ENCODE results near the gene ERC2. TPM values are rescaled to one million over a fixed set of nuclear protein-coding genes. Genes with fewer than 3 reads are reported as not detected.

The ERC2 gene
- total and polyA plus RNA-seq, 9 donors, result 0.52 to 2.0 (median 0.82) TPM

DNA sequence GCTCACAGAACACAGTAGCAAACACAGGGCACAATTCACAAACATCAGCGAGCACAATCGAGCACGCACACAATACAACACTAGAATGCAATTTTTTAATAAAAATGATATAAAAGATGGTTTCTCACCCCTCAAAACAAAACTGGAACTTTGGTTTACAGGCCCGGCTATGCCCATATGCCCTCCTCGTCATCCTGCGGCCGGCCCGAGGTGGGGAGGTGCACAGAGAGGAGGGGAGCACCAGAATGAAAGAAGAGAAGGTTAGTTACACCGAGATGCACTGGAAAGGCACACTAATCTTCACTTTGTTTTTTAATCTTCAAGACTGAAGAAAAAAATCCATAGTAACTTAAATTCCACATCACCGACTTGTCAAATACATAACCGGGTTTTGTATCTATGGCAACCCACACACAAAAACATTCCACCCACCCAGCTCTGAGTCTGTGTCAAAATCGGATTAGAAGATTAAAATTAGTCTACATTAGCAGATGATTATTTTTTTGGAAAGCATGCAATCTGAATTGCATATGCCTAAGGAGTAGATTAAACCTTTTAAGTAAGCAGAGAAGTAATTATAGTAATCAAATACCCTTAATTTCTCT, 784.5 kb downstream of the ERC2 start:
- no peak overlapping the region for H3K27ac ChIP-seq (ENCODE audit: low read length)
- H3K36me3 ChIP-seq (ENCODE audit: control insufficient read depth, insufficient read depth, low read length), result no peaks in the 10 kb centered on the region
- peak; percentile 55 for DNase-seq
- no CpG with 5 or more reads among the region's 12 CpGs for WGBS (ENCODE audit: insufficient coverage)
- no peaks in the 10 kb centered on the region for H3K27me3 ChIP-seq (ENCODE audit: control insufficient read depth, insufficient read depth, low read length)
- H3K4me1 ChIP-seq (ENCODE audit: control insufficient read depth, insufficient read depth, low read length), result peaks cover 19% of the 10 kb centered on the region
- H3K4me3 ChIP-seq (ENCODE audit: low read length), result no peak overlapping the region
- H3K9me3 ChIP-seq (replicated peaks; ENCODE audit: control insufficient read depth, low read depth, low read length), result no peaks in the 10 kb centered on the region

DNA sequence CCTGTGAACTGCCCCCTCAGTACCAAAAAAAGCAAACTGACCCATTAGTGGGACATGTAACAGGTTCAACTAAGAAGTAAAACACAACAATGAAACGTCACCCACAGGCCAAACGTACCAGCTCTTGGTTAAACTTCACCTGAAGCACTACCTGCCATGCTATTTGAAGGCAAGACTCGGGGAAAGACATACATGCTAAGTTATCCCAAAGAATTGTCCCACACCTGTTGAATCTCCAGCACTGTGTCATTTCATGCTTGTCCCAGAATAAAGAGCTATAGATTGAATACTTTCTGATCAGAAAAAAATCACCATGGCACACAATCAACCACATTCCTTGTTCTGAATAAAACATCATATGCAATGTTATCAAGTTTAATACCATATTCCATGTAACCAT, 785.8 kb downstream of the ERC2 start:
- no peak for DNase-seq
- 100% methylated on average over 2 of the region's 3 CpGs for WGBS (ENCODE audit: insufficient coverage)
- Histone ChIP-seq H3K9me3 (replicated peaks; ENCODE audit: control insufficient read depth, low read depth, low read length) (no peaks in the 10 kb centered on the region), H3K4me3 (ENCODE audit: low read length) (no peak overlapping the region), H3K4me1 (ENCODE audit: control insufficient read depth, insufficient read depth, low read length) (peaks cover 16% of the 10 kb centered on the region), H3K27me3 (ENCODE audit: control insufficient read depth, insufficient read depth, low read length) (no peaks in the 10 kb centered on the region), H3K36me3 (ENCODE audit: control insufficient read depth, insufficient read depth, low read length) (no peaks in the 10 kb centered on the region), H3K27ac (ENCODE audit: low read length) (no peak overlapping the region)

DNA sequence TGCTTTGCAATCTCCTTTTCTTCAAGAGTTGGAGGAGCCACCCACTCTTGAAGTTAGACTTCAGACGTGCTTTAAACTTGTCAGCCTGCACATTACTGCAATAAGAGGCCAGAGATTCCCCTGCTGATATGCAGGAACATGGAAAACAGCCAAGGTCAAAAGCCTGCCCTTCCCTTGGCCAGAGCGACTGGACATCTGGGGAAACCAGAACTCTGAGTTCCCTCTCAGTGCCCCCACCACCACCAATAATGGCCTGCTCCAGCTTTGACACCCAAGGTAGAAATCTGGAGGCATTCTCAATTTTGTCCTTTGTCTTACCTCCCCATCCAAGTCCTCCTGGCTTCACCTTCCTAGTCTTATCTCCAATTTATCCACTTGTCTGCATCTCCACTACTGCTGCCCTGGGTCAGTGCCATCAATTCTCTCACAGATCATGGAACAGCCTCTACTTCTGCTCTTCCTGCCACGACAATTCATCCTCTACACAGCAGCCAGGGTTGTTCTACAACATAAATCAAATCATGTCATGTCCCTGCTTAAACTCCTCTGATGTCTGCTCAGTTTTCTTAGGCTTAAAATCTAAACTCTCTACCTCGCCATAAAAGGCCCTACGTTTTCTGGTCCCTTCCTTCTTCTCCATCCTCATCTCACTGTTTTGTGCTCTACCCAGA, 789.6 kb downstream of the ERC2 start:
- Histone ChIP-seq H3K4me1 (ENCODE audit: control insufficient read depth, insufficient read depth, low read length) (peaks cover 4% of the 10 kb centered on the region), H3K36me3 (ENCODE audit: control insufficient read depth, insufficient read depth, low read length) (no peaks in the 10 kb centered on the region), H3K27me3 (ENCODE audit: control insufficient read depth, insufficient read depth, low read length) (no peaks in the 10 kb centered on the region), H3K27ac (ENCODE audit: low read length) (no peak overlapping the region), H3K4me3 (ENCODE audit: low read length) (no peak overlapping the region), H3K9me3 (replicated peaks; ENCODE audit: control insufficient read depth, low read depth, low read length) (no peaks in the 10 kb centered on the region)
- WGBS (ENCODE audit: insufficient coverage), result 64% methylated on average over 5 of the region's 5 CpGs
- DNase-seq, result peak; percentile 32

DNA sequence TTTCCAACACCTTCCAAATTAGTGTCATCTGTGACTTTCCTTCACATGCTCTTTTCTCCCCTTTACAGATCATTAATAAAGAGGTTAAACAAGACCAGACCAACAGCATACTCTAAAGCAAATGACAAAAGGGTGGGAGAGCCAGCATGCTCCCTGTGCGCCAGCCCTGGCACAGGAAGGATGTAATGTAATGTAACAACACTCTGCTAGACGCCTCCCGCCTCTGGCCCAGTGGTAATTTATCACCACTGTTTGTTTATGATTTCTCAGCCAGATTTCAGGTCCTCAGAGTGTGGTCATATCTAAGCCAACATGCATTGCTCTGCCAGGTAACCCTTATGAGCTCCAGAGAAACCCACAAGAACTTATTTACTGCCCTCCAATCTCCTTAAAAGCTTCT, 791.6 kb downstream of the ERC2 start:
- peaks cover 3% of the 10 kb centered on the region for H3K4me1 ChIP-seq (ENCODE audit: control insufficient read depth, insufficient read depth, low read length)
- DNase-seq, result no peak
- no peaks in the 10 kb centered on the region for H3K9me3 ChIP-seq (replicated peaks; ENCODE audit: control insufficient read depth, low read depth, low read length)
- no CpG with 5 or more reads among the region's 3 CpGs for WGBS (ENCODE audit: insufficient coverage)
- H3K36me3 ChIP-seq (ENCODE audit: control insufficient read depth, insufficient read depth, low read length), result no peaks in the 10 kb centered on the region
- H3K27me3 ChIP-seq (ENCODE audit: control insufficient read depth, insufficient read depth, low read length), result no peaks in the 10 kb centered on the region
- no peak overlapping the region for H3K4me3 ChIP-seq (ENCODE audit: low read length)
- H3K27ac ChIP-seq (ENCODE audit: low read length), result no peak overlapping the region

DNA sequence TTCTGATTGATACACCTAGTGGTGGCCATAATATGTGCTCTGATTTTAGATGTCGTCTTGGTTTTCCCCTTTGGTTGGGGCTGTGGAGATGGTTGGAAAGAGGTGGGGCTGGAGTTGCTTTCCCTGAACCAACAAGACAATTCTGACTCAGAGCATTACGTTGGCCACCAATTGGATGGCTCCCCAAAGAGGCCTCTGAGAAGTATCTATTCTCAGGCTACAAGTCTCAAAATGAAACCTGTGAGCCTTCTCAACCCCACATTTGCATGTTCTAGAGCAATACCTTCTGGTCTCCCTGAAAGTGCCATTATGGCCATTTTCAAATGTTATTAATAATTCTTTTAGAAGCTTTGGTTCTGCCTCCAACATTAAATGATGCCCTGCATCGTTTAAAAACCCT, 792.8 kb downstream of the ERC2 start:
- Histone ChIP-seq H3K27me3 (ENCODE audit: control insufficient read depth, insufficient read depth, low read length) (no peaks in the 10 kb centered on the region), H3K4me3 (ENCODE audit: low read length) (no peak overlapping the region), H3K9me3 (replicated peaks; ENCODE audit: control insufficient read depth, low read depth, low read length) (no peaks in the 10 kb centered on the region), H3K36me3 (ENCODE audit: control insufficient read depth, insufficient read depth, low read length) (no peaks in the 10 kb centered on the region), H3K4me1 (ENCODE audit: control insufficient read depth, insufficient read depth, low read length) (peaks cover 3% of the 10 kb centered on the region), H3K27ac (ENCODE audit: low read length) (no peak overlapping the region)
- WGBS (ENCODE audit: insufficient coverage), result no CpG with 5 or more reads among the region's 3 CpGs
- no peak for DNase-seq

- H3K27ac ChIP-seq (ENCODE audit: low read length), result no peak overlapping the region
- H3K36me3 ChIP-seq (ENCODE audit: control insufficient read depth, insufficient read depth, low read length), result no peaks in the 10 kb centered on the region
- peaks cover 2% of the 10 kb centered on the region for H3K4me1 ChIP-seq (ENCODE audit: control insufficient read depth, insufficient read depth, low read length)
- no peaks in the 10 kb centered on the region for H3K9me3 ChIP-seq (replicated peaks; ENCODE audit: control insufficient read depth, low read depth, low read length)
- DNase-seq, result no peak
- WGBS (ENCODE audit: insufficient coverage), result 50% methylated on average over 2 of the region's 6 CpGs
- H3K4me3 ChIP-seq (ENCODE audit: low read length), result no peak overlapping the region
- H3K27me3 ChIP-seq (ENCODE audit: control insufficient read depth, insufficient read depth, low read length), result no peaks in the 10 kb centered on the region
Observed at GRCh38 chr3:55673764-55674163, 794.5 kb downstream of the ERC2 start.

- Histone ChIP-seq H3K27me3 (ENCODE audit: control insufficient read depth, insufficient read depth, low read length) (no peaks in the 10 kb centered on the region), H3K4me1 (ENCODE audit: control insufficient read depth, insufficient read depth, low read length) (no peaks in the 10 kb centered on the region), H3K9me3 (replicated peaks; ENCODE audit: control insufficient read depth, low read depth, low read length) (no peaks in the 10 kb centered on the region), H3K4me3 (ENCODE audit: low read length) (no peak overlapping the region), H3K27ac (ENCODE audit: low read length) (no peak overlapping the region), H3K36me3 (ENCODE audit: control insufficient read depth, insufficient read depth, low read length) (no peaks in the 10 kb centered on the region)
- 90% methylated on average over 1 of the region's 2 CpGs for WGBS (ENCODE audit: insufficient coverage)
- DNase-seq, result no peak
Observed at GRCh38 chr3:55669133-55669532, 799.1 kb downstream of the ERC2 start.

DNA sequence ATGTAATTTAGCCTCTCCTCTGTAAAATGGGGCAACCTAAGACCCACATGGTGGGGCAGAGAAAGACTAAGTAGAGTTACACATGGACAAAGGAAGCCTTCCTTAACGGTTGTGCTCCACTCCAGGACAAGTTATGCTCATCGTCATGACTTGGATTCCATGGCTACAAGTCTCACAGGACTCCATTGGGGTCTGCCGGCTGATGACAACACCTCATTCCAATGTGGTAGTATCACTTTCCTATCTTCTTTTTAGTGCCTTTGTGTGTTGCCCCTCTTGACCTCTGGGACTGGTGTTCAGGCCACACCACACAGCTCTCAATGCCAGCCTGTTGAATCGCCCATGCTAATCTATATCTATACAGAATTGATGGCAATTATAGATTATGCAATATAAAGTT, 799.9 kb downstream of the ERC2 start:
- H3K4me3 ChIP-seq (ENCODE audit: low read length), result no peak overlapping the region
- H3K27me3 ChIP-seq (ENCODE audit: control insufficient read depth, insufficient read depth, low read length), result no peaks in the 10 kb centered on the region
- no peak overlapping the region for H3K27ac ChIP-seq (ENCODE audit: low read length)
- WGBS (ENCODE audit: insufficient coverage), result 100% methylated on average over 1 of the region's 4 CpGs
- DNase-seq, result no peak
- H3K9me3 ChIP-seq (replicated peaks; ENCODE audit: control insufficient read depth, low read depth, low read length), result no peaks in the 10 kb centered on the region
- H3K4me1 ChIP-seq (ENCODE audit: control insufficient read depth, insufficient read depth, low read length), result no peaks in the 10 kb centered on the region
- no peaks in the 10 kb centered on the region for H3K36me3 ChIP-seq (ENCODE audit: control insufficient read depth, insufficient read depth, low read length)

- Histone ChIP-seq H3K27ac (ENCODE audit: low read length) (no peak overlapping the region), H3K36me3 (ENCODE audit: control insufficient read depth, insufficient read depth, low read length) (no peaks in the 10 kb centered on the region), H3K27me3 (ENCODE audit: control insufficient read depth, insufficient read depth, low read length) (no peaks in the 10 kb centered on the region), H3K4me1 (ENCODE audit: control insufficient read depth, insufficient read depth, low read length) (peaks cover 5% of the 10 kb centered on the region), H3K4me3 (ENCODE audit: low read length) (no peak overlapping the region), H3K9me3 (replicated peaks; ENCODE audit: control insufficient read depth, low read depth, low read length) (no peaks in the 10 kb centered on the region)
- no peak for DNase-seq
- no CpG with 5 or more reads among the region's 14 CpGs for WGBS (ENCODE audit: insufficient coverage)
Observed at GRCh38 chr3:55664387-55664786, 803.9 kb downstream of the ERC2 start.

DNA sequence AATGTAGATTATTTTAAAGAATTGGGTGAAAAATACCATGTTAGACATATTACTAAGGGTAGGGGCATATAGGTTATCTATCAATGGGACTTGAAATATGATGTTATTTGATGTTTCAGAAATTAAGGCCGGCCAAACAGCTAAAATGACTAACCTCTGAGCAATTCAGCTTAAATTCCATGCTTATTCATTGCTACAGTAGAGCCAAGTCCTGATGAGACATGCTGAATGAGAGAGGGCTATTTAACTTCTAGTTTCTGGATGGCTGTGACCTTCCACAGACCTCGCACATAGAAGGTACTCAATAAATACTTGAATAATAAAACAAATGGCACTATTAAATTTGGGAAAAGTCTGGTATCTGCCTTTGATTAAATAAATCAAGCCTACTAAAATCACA, 805.6 kb downstream of the ERC2 start:
- no CpG with 5 or more reads among the region's 2 CpGs for WGBS (ENCODE audit: insufficient coverage)
- Histone ChIP-seq H3K27me3 (ENCODE audit: control insufficient read depth, insufficient read depth, low read length) (no peaks in the 10 kb centered on the region), H3K4me1 (ENCODE audit: control insufficient read depth, insufficient read depth, low read length) (peaks cover 5% of the 10 kb centered on the region), H3K36me3 (ENCODE audit: control insufficient read depth, insufficient read depth, low read length) (no peaks in the 10 kb centered on the region), H3K4me3 (ENCODE audit: low read length) (no peak overlapping the region), H3K9me3 (replicated peaks; ENCODE audit: control insufficient read depth, low read depth, low read length) (no peaks in the 10 kb centered on the region), H3K27ac (ENCODE audit: low read length) (no peak overlapping the region)
- no peak for DNase-seq

Data from muscle of leg (tissue), 11 donors.